HG03095 (cell line): ENCODE results near the gene DUOXA1.

Experiments
- ATAC-seq: cut with Tn5 transposase; IDR thresholded peaks from one replicate; pipeline ENCODE4 v1.9.1; 2021; ENCODE audit warnings: moderate library complexity; ENCODE audit not compliant: unreplicated experiment

Gene DUOXA1, protein sequence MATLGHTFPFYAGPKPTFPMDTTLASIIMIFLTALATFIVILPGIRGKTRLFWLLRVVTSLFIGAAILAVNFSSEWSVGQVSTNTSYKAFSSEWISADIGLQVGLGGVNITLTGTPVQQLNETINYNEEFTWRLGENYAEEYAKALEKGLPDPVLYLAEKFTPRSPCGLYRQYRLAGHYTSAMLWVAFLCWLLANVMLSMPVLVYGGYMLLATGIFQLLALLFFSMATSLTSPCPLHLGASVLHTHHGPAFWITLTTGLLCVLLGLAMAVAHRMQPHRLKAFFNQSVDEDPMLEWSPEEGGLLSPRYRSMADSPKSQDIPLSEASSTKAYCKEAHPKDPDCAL

DNA sequence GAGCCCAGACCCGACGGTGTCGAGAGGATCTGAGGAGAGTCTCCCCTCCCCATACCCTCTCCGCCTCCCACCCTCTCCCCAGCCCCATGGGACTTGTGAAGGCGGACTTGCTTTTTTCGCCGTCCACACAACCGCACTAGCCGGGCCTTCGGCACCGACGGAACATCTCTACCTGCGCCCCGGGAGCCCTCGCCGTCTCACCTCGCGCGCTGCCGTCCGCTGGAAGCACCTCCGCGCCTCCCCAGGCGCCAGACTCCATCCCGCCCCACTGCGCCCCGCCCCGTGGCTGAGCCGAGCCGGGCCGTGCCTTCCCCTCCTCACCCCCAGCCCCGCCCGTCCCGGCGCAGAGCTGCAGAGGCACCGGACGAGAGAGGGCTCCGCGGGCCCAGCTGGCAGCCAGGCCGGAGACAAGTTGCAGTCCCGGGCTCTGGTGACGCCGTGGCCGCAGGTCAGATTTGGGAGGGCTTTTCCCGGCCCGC lies at the start of gene DUOXA1, which contains the start of gene DUOX1:
TSS of gene DUOXA1 (minus strand) at position 229 of the 479 bp plus-strand sequence. CDS start 6,865 bp downstream, outside the sequence.
TSS of gene DUOX1 (plus strand) at position 344 of the 479 bp plus-strand sequence. CDS start 1,973 bp downstream, outside the sequence.
- no peak for ATAC-seq

DNA sequence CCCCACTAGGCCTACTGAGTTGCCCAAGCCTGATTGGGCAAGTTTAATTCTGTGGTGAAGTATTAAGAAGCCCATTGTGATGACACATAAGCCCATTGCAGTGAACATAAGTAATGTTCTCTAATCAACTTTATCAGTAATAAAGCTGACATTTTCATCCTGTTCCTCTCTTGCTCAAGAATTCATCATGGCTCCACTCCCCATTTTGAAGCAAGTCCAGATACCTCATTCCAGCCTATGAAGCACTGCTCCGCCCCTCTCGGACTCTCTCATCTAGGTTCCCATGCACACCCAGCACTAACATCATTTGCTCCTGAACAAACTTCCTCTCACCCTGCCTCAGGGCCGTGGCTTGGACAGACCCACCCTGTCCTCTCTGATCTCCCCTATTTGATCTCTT lies 47.6 kb upstream of the DUOXA1 start:
- no peak for ATAC-seq

DNA sequence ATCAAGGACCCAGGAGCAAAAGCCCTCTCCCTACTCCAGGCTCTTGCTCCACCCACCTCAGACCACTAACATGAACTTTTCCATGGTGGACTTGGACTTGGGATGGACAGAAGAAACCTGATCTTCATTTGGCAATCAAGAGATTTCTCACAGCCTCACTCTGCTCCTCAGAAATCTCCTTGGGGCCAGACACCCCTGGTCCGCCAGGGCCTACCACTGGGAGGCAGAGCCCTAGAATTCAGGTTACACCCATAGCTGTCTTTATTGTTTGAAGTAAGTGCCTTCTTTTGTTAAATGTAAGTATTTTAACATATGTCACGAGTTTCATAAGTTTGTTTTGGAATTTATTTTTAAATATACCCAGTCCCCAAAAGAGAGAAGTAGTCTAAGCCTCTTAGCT lies 44.9 kb upstream of the DUOXA1 start:
- no peak for ATAC-seq

DNA sequence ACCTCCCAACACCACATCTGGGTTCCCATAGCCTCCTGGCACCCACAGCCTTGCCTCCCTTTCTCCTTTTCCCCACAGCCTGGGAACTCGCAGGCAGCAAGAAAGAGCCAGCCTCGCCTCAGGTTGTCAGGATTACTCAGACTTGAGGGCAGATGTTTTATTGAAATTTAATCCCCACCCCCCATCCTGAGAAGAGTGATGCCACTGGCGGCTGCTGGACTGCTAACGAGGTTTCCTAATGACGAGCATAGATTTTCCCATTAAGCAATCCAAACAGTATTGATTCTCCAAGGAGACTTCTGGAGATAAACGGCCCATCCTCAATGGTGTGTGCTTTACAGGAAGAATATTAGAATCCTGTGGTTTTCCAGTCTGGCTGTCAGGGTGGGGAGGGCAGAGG lies 44.4 kb upstream of the DUOXA1 start:
- no peak for ATAC-seq

DNA sequence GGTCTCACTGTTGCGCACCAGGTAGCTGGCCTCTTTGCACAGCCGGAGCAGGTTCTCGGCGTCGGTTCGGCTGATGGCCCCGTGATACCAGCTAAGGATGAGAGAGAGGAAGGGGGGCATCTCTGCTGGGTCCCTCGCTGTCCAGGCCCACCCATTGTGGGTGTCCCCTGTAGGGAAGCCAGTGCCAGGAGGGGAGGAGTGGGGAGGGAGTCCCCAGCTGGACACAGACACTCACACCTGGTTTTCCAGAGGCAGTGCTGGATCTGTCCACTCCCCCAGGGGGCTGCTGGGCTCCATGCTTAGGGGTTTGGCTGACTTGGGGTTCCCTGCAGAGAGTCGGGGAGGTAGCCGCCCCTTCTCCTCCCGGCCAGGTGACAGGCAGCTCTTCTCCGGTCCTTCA lies 42.2 kb upstream of the DUOXA1 start:
- no peak for ATAC-seq

DNA sequence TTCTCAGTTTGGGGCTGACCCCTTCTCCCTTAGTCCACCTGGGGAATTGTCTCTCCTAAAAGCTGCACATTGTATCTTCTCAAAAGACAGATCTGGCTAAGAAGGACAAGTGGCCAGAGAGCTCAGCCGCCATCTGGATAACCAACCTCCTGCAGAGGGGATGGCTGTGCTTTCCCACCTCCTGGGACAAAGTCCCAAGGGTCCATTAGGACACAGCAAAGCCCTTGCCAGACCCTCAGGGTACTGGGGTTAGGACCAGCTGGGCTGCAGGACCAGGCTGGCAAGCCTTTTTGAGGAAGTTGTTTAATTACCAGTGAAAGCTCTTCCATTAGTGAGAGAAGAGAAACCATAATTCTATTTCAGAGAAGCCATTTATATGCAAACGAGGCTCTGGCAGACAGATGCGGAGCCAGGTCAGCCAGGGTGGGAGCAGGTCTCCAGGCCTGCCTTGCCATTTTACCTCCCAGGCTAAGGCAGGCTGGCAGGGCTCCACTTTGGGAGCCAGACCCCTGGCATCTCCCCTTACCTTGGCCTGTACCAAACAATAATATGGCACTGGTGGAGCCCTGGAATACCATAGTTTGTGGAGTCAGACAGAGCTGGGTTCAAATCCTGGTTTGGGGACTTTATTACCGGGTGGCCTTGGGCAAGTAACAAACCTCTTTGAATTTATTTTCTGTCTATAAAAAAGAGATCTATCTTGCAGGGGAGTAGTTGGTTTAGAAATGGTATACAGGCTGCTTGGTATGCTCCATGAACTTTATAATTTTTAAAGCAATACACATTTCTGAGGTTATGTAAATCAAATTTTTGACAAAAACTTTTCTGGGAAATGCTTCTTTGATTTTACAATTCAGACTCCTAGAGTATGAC lies 40.2 kb upstream of the DUOXA1 start:
- ATAC-seq = no peak

DNA sequence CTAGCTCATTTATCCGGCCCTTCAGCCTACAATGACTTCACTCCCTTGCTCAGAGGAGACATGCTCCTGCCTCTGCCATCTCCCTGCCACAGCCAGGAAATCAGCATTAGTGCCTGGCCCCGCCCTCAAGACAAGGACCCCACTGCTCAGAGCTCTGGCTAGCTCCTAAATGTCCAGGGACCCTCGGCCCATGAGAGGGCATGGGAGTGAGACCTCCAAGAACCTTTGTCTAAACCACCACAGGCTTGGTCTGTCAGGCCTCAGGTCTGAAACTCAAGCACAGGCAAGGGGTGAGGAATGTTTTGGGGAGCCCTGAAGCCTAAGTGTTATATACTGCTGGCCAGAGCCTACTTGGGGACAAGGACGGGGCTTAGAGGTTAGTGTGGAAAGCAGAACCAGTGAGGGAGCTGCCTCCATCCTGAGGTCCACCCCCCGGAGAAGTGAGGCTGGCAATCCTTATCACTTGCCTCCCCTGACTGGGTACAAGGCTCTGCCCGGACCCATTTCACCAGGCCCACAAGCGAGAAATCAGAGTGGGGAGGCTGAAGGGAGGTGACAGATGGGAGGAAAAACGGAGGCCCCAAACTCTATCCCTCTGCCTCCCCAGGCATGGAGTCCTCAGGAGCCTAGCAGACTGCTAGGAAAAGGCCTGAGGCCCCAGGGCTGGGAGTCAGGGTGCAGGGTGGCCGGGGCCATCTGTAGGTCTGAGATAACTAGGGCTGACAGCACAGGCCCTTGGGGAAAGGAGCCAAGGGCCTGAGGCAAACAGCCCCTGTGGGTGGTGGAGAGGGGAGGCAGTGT lies 39.3 kb upstream of the DUOXA1 start:
- no peak for ATAC-seq

DNA sequence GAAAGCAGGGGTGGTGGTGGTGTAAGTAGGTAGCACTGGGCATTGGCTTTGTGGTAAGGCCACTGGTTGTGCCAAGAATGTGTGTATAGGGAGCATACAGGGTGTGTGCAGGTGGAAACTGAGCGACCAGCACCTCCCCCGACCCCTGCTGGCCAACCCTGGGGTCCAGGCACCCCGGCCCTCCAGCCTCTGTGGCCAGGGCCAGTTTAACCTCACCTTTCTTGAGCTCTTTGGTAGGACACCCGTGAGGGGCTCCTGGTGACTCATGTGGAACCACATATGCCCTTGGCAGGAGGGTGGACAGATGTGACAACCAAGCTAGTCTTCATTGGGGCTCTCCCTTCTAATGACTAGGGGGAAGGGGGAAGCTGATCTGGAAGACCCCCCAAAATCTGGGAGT lies 38.6 kb upstream of the DUOXA1 start:
- no peak for ATAC-seq

DNA sequence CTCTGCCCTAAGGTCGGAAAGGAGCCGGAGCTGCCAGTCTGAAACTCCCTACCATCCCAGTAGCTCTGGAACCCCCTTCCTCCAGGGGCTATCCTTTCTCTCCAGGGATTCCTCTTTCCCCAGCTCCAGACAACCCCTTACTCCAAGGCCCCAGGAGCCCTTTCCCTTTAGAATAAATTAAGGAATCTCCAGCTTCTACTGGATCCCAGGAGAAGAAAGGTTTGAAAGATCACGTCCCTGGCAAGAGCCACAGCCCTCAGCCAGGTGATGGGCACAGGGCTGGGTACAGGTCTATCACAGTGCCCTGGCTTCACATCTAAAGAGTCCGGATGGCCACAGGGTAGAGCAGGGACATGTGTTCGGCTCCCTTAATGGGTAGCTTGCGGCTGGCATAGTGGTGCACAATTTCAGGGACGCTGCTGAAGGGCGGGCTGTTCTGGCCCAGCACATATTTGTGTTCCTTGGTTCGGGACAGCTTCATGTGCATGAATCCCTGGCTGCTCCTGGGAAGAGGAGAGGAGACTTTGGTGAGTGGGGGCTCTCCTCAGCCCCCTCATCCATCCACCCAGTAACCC lies 38.0 kb upstream of the DUOXA1 start:
- ATAC-seq = no peak

DNA sequence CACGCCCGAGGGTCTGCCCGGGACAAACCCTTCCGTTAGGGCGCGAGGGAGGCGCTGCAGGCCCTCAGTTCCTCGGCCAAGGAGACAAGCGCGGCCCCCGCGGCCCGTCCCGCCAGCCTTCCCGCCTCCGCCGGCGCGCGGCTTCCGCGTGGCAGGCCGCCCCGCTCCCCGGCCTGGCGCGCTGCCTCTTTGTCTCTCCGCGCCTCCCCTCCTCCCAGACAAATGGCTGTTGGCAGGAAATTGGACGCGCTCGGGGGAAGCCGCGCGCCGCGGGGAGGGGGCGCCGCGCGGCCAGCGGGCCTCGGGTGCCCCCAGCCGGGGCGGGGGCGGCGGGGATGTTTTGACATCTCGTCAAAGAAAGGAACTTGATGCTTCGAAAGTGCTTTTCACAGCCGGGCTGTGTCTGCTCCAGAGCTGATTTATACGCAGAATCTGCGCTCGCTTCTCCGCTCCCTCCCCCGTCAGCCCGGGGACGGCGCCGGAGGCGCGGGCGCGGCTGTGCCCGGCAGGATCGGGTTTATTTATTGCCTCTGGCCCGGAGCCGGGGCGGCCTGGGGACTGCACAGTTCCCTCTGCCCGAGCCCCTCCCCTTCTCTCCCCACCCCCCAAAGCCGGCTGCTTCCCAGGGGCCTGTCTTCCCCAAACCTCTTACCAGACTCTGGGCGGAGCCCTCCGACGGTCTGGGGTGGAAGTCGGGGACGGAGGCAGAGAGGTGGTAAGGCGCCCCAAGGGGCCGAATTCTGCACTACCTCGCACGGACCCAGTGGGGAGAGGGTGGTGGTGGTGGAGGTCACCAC lies 37.4 kb upstream of the DUOXA1 start:
- peak; percentile 91 for ATAC-seq

DNA sequence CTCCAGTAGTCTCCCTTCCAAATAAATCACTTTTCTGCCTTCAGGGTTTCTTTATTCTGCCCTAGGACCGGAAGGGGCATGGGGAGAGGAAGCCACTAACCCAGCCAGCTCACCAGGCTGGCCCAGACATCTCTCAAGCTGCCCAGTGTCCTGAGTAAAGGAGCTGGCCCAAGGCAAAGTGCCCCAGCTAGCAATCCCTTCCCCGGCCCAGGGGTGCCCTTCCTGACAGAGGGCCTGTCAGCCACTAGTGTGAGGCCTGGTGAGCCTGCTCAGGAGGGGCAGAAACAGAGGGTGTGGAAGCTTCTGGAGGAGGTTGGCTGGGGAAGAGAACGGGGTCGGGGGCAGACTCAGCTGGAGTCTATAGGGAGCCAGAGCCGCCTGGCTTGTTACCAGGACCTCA lies 35.9 kb upstream of the DUOXA1 start:
- no peak for ATAC-seq

DNA sequence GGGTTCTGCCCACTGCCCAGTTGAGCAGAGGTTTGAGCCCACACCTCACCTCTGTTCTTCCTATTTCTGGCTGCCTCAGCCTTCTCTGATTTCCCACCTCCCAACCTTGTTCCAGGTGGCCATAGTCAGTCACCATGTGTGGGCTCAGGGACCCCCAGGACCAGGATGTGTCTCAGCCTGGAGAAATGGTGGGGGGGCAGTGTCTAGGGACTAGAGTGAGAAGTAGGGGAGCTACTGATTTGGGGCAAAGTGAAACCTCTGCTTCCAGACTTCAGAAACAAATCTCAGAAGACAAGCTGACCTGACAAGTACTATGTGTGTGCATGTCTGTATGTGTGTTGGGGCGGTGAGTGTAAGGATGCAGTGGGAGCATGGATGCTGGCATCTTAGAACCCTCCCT lies 35.2 kb upstream of the DUOXA1 start:
- ATAC-seq = no peak

DNA sequence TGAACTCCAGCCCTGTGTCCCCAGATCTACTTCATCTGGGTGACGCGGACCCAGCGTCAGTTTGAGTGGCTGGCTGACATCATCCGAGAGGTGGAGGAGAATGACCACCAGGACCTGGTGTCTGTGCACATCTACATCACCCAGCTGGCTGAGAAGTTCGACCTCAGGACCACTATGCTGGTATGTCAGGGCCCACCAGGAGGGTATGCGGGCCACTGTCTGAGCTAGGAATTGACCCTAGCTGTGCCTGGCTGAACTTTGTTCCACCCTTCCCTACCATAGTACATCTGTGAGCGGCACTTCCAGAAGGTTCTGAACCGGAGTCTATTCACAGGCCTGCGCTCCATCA lies 33.8 kb upstream of the DUOXA1 start:
- no peak for ATAC-seq

DNA sequence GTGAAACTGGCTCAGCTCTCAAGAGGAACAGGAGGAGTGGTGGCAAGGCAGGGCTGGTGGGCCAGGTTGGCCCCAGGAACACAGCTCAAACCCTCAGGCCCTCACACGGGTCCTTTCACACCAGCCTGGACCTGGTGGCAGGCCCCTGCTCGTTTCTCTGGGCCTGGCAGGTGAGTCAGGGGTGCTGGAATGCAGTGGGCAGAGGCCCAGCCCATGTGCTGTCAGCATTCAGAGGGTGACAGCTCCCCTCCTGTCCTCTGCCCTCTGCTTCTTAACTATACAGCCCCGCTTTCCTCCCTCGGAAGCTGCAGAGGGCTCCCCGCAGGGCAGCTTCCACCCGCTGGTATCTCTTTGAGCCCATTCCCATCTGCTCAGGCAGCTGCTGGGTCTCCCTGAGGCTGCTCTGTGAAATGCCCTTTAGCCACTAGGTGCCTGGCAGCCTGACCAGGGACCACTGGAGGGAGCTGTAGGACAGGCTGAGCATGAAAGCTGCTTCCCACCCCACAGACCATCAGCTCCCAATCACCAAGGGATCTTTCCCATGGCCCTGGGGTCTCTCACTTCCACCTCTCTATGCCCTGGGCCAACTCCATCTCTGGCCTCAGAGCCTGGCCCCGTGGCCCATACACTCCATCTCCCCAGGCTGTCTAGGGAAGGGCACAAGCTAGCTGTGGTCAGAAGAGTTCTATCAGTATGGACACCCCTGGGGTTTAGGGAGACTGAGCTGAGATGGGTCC lies 33.3 kb upstream of the DUOXA1 start:
- no peak for ATAC-seq

DNA sequence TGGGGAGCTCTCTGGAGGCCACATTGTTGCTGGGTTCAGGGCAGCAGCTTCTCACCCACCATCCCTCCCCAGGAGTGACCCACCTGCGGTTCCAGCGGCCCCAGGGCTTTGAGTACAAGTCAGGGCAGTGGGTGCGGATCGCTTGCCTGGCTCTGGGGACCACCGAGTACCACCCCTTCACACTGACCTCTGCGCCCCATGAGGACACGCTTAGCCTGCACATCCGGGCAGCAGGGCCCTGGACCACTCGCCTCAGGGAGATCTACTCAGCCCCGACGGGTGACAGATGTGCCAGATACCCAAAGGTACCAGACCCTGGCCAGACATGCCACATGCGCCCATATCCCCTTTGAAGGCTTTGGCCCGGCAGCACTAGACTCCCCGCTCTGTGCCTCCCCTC lies 32.0 kb upstream of the DUOXA1 start:
- ATAC-seq = no peak

DNA sequence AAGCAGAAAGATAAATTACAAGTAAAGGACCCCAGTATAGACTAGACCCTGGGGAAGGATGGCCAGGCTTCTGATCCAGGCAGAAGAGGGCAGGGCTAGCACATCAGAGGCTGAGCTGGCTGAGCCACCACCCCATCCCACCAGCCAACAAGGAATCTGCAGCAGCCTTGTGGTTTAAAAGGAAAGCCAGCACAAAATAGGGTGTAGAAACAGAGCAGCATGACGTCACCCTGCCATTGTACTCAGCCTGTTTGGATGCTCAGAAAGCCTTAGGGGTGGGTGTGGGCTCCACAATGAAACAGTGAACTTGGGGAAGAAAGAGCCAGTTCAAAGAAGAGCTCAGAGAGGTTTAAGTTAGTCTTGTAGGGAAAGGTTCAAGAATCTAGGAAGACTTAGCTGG lies 28.3 kb upstream of the DUOXA1 start:
- no peak for ATAC-seq

DNA sequence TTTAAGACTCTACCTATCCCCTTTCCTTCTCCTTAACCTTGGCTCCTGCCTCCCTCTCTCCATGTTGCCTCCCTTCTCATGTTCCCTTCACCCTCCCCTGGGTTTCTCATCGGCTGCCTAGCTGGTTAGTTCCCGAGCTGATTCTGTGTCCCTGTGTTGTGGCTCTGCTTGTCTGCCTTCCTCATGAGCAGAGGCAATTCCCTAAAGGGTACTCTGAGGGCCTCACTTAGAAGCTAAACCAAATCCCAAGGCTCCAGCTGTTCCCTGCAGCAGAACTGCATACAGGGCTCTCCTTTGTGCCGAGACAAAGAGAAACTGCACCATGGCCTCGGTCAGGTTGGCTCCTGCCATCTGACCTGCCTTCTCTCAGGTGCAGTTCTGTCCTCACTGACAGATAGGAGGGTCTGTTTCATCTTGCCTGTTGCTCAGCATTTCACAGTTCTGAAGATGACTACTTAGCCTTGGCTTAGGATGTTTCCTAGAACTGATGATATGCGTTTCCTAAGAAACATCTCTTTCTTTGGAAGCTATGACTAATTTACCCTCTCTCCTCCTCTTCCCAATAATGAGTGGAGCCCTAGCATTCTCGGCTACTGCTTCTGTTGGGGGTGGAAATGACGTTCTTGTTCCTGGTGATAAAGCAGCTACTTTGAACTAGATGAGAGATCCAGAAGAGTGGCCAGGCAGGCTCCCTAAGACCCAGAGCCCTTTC lies 27.2 kb upstream of the DUOXA1 start:
- no peak for ATAC-seq

DNA sequence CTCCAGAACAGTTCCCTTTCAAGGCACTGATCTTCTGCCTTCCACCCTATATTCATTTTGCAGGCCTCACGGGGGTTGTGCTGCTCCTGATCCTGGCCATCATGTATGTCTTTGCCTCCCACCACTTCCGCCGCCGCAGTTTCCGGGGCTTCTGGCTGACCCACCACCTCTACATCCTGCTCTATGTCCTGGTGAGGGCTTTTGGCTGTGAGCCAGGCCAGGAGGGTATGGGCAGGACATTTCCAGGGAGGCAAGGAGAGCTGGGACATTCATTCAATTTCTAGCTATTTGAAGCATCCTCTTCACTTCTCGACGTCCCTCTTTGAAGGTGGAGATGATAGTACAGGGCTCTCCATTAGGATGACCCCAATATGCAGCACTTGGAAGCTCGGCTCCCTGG lies 26.1 kb upstream of the DUOXA1 start:
- no peak for ATAC-seq
